GM23338 (cell line): ENCODE measurements around the gene MSL2. TPM values are rescaled to one million over a fixed set of nuclear protein-coding genes. Genes with fewer than 3 reads are reported as not detected.

Source experiments
- ATAC-seq: fragments of 200-7000 bp; cut with Tn5 transposase; 3 replicates; pipeline ENCODE4 v1.9.1; 2020
- DNase-seq: peaks from one replicate; pipeline ENCODE4 v3.0.0-alpha.2; 2015; ENCODE audit warnings: low spot score
- H2AFZ ChIP-seq: fragments of 200-600 bp; sonication (generic); 2 replicates; pipeline ENCODE4 v1.8.0; 2016; ENCODE audit warnings: antibody characterized with exemption, mild to moderate bottlenecking, moderate library complexity
- H3F3A ChIP-seq: fragments of 200-600 bp; sonication (generic); replicated peaks from 2 replicates; pipeline ENCODE4 v1.8.0; 2017; ENCODE audit warnings: antibody characterized with exemption, mixed run types, low read depth
- H3K27ac ChIP-seq: fragments of 200-600 bp; sonication (generic); 2 replicates; pipeline ENCODE4 v1.6.1; 2016; ENCODE audit warnings: low read depth
- H3K27me3 ChIP-seq: fragments of 200-600 bp; sonication (generic); 2 replicates; pipeline ENCODE4 v1.8.0; 2016; ENCODE audit warnings: mild to moderate bottlenecking, mixed run types, moderate library complexity; ENCODE audit not compliant: insufficient read depth
- H3K36me3 ChIP-seq: fragments of 200-600 bp; sonication (generic); 2 replicates; pipeline ENCODE4 v1.8.0; 2016; ENCODE audit warnings: mild to moderate bottlenecking; ENCODE audit not compliant: insufficient read depth
- H3K4me1 ChIP-seq: fragments of 200-600 bp; sonication (generic); 2 replicates; pipeline ENCODE4 v1.8.0; 2016; ENCODE audit warnings: mild to moderate bottlenecking, moderate library complexity; ENCODE audit not compliant: insufficient read depth
- H3K4me2 ChIP-seq: fragments of 200-600 bp; sonication (generic); 2 replicates; pipeline ENCODE4 v1.7.1; 2017; ENCODE audit warnings: mixed run types
- H3K4me3 ChIP-seq: fragments of 200-600 bp; sonication (generic); 2 replicates; pipeline ENCODE4 v1.6.1; 2016; ENCODE audit warnings: mixed run types
- H3K79me2 ChIP-seq: fragments of 200-600 bp; sonication (generic); replicated peaks from 2 replicates; pipeline ENCODE4 v1.8.0; 2017; ENCODE audit warnings: mild to moderate bottlenecking; ENCODE audit not compliant: insufficient read depth
- H3K9me2 ChIP-seq: fragments of 200-600 bp; sonication (generic); 2 replicates; pipeline ENCODE4 v1.8.0; 2017; ENCODE audit not compliant: insufficient read depth
- H4K20me1 ChIP-seq: fragments of 200-600 bp; sonication (generic); replicated peaks from 2 replicates; pipeline ENCODE4 v1.8.0; 2017; ENCODE audit warnings: mild to moderate bottlenecking; ENCODE audit not compliant: insufficient read depth
- H3K27ac Mint-ChIP-seq: 2 replicates; pipeline ENCODE4 v1.8.0; 2020; ENCODE audit warnings: inconsistent platforms, mild to moderate bottlenecking, moderate library complexity, mixed read lengths
- H3K27me3 Mint-ChIP-seq: 3 replicates; pipeline ENCODE4 v1.8.0; 2022; ENCODE audit warnings: low read depth, mild to moderate bottlenecking, moderate library complexity, mixed read lengths, inconsistent platforms; ENCODE audit not compliant: insufficient read depth, poor library complexity
- H3K36me3 Mint-ChIP-seq: 3 replicates; pipeline ENCODE4 v1.8.0; 2021; ENCODE audit warnings: low read depth, mild to moderate bottlenecking, inconsistent platforms, moderate library complexity, mixed read lengths
- H3K4me1 Mint-ChIP-seq: 3 replicates; pipeline ENCODE4 v1.8.0; 2020; ENCODE audit warnings: mild to moderate bottlenecking, inconsistent platforms, mixed read lengths
- H3K4me3 Mint-ChIP-seq: 3 replicates; pipeline ENCODE4 v1.8.0; 2021; ENCODE audit warnings: moderate library complexity, mild to moderate bottlenecking, inconsistent platforms, mixed read lengths
- H3K9me3 Mint-ChIP-seq: 3 replicates; pipeline ENCODE4 v1.8.0; 2020; ENCODE audit warnings: moderate library complexity, mild to moderate bottlenecking, inconsistent platforms, mixed read lengths
- ETS1 ChIP-seq: IDR thresholded peaks from 2 replicates; pipeline ENCODE4 v1.6.1; 2016; ENCODE audit warnings: antibody characterized with exemption
- EZH2 ChIP-seq: fragments of 200-600 bp; sonication (generic); IDR thresholded peaks from one replicate; pipeline ENCODE4 v1.8.0; 2017; ENCODE audit warnings: antibody characterized with exemption, mild to moderate bottlenecking, low read depth; ENCODE audit not compliant: unreplicated experiment
- EZH2phosphoT487 ChIP-seq: fragments of 200-600 bp; sonication (generic); IDR thresholded peaks from one replicate; pipeline ENCODE4 v1.8.1; 2018; ENCODE audit warnings: antibody characterized with exemption; ENCODE audit not compliant: unreplicated experiment
- JUNB ChIP-seq: IDR thresholded peaks from one replicate; pipeline ENCODE4 v1.6.1; 2016; ENCODE audit warnings: antibody characterized with exemption; ENCODE audit not compliant: unreplicated experiment
- NANOG ChIP-seq: IDR thresholded peaks from 2 replicates; pipeline ENCODE4 v1.6.1; 2016; ENCODE audit warnings: antibody characterized with exemption, borderline replicate concordance
- POLR2AphosphoS5 ChIP-seq: IDR thresholded peaks from 2 replicates; pipeline ENCODE4 v1.6.1; 2016; ENCODE audit warnings: antibody characterized with exemption, low read depth
- REST ChIP-seq: IDR thresholded peaks from one replicate; pipeline ENCODE4 v1.6.1; 2018; ENCODE audit warnings: antibody characterized with exemption; ENCODE audit not compliant: unreplicated experiment
- ZNF331 ChIP-seq: fragments of 250-450 bp; sonication (Bioruptor Pico); IDR thresholded peaks from 2 replicates; pipeline ENCODE4 v1.5.0; 2020; ENCODE audit warnings: low read depth, mild to moderate bottlenecking, moderate library complexity
- polyA plus RNA-seq: library from polyadenylated mRNA; unstranded; fragments of >200 nt; fragmentation: Nextera tagmentation; extraction: Ambion mirVana; gene quantifications from 2 replicates; pipeline ENCODE4 v1.2.1, GENCODE V29; 2016
- total RNA-seq: library from RNA; depleted of rRNA; stranded (reverse); fragments of >200 nt; shearing (Covaris generic); gene quantifications from 2 replicates; pipeline ENCODE4 v1.2.3, GENCODE V29; 2014
- TF ChIP-seq, protein P1 (sequence below), 2 experiments: fragments of 200-600 bp in 1 of 2; sonication (generic) in 1 of 2; conservative IDR thresholded peaks; 2 replicates each; pipeline versions ENCODE4 v1.5.1 to v1.6.1; 2016 to 2017; ENCODE audit warnings: antibody characterized with exemption in 2 of 2, low read depth in 2 of 2, mild to moderate bottlenecking in 2 of 2, moderate library complexity in 1 of 2
- TF ChIP-seq, protein P2 (sequence below): fragments of 250-450 bp; sonication (Bioruptor Pico); IDR thresholded peaks from 2 replicates; pipeline ENCODE4 v1.5.0; 2020; ENCODE audit warnings: mild to moderate bottlenecking, moderate library complexity

The MSL2 gene
- total and polyA plus RNA-seq, 2 experiments from 2014 or later, result 7.5 to 50.6 TPM

- TF ChIP-seq REST (no peak), ZNF331 (CRISPR knock-in tag) (no peak)
Measured at GRCh38 chr3:136106101-136106500, 90.0 kb downstream of the MSL2 start (continued).

DNA sequence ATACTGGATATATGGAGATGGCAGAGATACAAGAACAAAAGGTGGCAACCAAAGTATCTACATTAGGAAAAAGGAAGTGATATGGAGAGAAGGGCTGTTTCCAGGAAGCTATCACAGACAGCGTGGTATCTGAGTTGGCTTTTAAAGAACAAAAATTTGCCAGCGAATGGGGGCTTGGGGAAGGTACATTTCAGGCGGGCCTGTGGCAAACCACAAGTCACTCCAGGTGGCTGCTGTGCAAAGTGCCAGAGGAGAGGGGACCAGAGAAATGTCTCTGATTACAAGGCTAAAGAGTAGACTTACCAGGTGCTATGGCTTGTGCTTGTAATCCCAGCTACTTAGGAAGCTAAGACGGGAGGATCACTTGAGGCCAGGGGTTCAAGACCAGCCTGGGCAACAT, 91.1 kb downstream of the MSL2 start:
- H3K9me2 ChIP-seq, result no peaks in the 10 kb centered on the region
- H3K4me1 ChIP-seq, result no peaks in the 10 kb centered on the region
- no peak overlapping the region for H3K4me3 Mint-ChIP-seq
- TF ChIP-seq POLR2AphosphoS5 (no peak), ETS1 (no peak), NANOG (no peak), EZH2phosphoT487 (no peak), JUNB (no peak), EZH2 (no peak)
- TF ChIP-seq, protein P1, sequence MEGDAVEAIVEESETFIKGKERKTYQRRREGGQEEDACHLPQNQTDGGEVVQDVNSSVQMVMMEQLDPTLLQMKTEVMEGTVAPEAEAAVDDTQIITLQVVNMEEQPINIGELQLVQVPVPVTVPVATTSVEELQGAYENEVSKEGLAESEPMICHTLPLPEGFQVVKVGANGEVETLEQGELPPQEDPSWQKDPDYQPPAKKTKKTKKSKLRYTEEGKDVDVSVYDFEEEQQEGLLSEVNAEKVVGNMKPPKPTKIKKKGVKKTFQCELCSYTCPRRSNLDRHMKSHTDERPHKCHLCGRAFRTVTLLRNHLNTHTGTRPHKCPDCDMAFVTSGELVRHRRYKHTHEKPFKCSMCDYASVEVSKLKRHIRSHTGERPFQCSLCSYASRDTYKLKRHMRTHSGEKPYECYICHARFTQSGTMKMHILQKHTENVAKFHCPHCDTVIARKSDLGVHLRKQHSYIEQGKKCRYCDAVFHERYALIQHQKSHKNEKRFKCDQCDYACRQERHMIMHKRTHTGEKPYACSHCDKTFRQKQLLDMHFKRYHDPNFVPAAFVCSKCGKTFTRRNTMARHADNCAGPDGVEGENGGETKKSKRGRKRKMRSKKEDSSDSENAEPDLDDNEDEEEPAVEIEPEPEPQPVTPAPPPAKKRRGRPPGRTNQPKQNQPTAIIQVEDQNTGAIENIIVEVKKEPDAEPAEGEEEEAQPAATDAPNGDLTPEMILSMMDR (conservative IDR thresholded peaks at IDR 0.05; ENCODE audit: low read depth in 2 of 2), result no peak
- TF ChIP-seq, protein P2, sequence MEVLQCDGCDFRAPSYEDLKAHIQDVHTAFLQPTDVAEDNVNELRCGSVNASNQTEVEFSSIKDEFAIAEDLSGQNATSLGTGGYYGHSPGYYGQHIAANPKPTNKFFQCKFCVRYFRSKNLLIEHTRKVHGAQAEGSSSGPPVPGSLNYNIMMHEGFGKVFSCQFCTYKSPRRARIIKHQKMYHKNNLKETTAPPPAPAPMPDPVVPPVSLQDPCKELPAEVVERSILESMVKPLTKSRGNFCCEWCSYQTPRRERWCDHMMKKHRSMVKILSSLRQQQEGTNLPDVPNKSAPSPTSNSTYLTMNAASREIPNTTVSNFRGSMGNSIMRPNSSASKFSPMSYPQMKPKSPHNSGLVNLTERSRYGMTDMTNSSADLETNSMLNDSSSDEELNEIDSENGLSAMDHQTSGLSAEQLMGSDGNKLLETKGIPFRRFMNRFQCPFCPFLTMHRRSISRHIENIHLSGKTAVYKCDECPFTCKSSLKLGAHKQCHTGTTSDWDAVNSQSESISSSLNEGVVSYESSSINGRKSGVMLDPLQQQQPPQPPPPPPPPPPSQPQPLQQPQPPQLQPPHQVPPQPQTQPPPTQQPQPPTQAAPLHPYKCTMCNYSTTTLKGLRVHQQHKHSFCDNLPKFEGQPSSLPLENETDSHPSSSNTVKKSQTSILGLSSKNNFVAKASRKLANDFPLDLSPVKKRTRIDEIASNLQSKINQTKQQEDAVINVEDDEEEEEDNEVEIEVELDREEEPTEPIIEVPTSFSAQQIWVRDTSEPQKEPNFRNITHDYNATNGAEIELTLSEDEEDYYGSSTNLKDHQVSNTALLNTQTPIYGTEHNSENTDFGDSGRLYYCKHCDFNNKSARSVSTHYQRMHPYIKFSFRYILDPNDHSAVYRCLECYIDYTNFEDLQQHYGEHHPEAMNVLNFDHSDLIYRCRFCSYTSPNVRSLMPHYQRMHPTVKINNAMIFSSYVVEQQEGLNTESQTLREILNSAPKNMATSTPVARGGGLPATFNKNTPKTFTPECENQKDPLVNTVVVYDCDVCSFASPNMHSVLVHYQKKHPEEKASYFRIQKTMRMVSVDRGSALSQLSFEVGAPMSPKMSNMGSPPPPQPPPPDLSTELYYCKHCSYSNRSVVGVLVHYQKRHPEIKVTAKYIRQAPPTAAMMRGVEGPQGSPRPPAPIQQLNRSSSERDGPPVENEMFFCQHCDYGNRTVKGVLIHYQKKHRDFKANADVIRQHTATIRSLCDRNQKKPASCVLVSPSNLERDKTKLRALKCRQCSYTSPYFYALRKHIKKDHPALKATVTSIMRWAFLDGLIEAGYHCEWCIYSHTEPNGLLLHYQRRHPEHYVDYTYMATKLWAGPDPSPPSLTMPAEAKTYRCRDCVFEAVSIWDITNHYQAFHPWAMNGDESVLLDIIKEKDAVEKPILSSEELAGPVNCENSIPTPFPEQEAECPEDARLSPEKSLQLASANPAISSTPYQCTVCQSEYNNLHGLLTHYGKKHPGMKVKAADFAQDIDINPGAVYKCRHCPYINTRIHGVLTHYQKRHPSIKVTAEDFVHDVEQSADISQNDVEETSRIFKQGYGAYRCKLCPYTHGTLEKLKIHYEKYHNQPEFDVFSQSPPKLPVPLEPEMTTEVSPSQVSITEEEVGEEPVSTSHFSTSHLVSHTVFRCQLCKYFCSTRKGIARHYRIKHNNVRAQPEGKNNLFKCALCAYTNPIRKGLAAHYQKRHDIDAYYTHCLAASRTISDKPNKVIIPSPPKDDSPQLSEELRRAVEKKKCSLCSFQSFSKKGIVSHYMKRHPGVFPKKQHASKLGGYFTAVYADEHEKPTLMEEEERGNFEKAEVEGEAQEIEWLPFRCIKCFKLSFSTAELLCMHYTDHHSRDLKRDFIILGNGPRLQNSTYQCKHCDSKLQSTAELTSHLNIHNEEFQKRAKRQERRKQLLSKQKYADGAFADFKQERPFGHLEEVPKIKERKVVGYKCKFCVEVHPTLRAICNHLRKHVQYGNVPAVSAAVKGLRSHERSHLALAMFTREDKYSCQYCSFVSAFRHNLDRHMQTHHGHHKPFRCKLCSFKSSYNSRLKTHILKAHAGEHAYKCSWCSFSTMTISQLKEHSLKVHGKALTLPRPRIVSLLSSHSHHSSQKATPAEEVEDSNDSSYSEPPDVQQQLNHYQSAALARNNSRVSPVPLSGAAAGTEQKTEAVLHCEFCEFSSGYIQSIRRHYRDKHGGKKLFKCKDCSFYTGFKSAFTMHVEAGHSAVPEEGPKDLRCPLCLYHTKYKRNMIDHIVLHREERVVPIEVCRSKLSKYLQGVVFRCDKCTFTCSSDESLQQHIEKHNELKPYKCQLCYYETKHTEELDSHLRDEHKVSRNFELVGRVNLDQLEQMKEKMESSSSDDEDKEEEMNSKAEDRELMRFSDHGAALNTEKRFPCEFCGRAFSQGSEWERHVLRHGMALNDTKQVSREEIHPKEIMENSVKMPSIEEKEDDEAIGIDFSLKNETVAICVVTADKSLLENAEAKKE (CRISPR knock-in tag), result no peak

More for the DNA sequence above, 91.1 kb downstream of the MSL2 start:
- no peaks in the 10 kb centered on the region for H3K27me3 ChIP-seq
- H3K4me3 ChIP-seq, result no peak overlapping the region
- ATAC-seq (no peak), DNase-seq (no peak)
- no peaks in the 10 kb centered on the region for H4K20me1 ChIP-seq
- H3K4me1 Mint-ChIP-seq, result no peaks in the 10 kb centered on the region
- H3F3A ChIP-seq, result no peaks in the 10 kb centered on the region
- H2AFZ ChIP-seq, result no peak overlapping the region
- no peak overlapping the region for H3K27ac Mint-ChIP-seq
- no peak overlapping the region for H3K4me2 ChIP-seq
- no peak overlapping the region for H3K27ac ChIP-seq
- H3K36me3 Mint-ChIP-seq, result no peaks in the 10 kb centered on the region
- no peaks in the 10 kb centered on the region for H3K36me3 ChIP-seq
- no peaks in the 10 kb centered on the region for H3K79me2 ChIP-seq
- H3K27me3 Mint-ChIP-seq, result peaks cover 2% of the 10 kb centered on the region
- H3K9me3 Mint-ChIP-seq, result no peaks in the 10 kb centered on the region
